Astrocyte of the cerebellum (primary cell): ENCODE measurements around the gene ABCA13.

Experiments used
- DNase-seq: peaks from one replicate; pipeline ENCODE4 v3.0.0-alpha.2; 2011; ENCODE audit warnings: low read depth
- H3K4me3 ChIP-seq: 2 replicates; pipeline ENCODE4 v1.5.1; 2011; ENCODE audit warnings: mild to moderate bottlenecking, low read depth, low read length, moderate library complexity
- CTCF ChIP-seq: IDR thresholded peaks from 2 replicates; pipeline ENCODE4 v1.5.1; 2012; ENCODE audit warnings: low read length, low read depth, moderate library complexity, mild to moderate bottlenecking; ENCODE audit errors: missing control alignments
- in situ Hi-C: cut with HindIII; loops from 2 replicates; pipeline ENCODE4 v1.10.0; 2017; ENCODE audit warnings: low sequenced_read_pairs

ABCA13 gene

DNA sequence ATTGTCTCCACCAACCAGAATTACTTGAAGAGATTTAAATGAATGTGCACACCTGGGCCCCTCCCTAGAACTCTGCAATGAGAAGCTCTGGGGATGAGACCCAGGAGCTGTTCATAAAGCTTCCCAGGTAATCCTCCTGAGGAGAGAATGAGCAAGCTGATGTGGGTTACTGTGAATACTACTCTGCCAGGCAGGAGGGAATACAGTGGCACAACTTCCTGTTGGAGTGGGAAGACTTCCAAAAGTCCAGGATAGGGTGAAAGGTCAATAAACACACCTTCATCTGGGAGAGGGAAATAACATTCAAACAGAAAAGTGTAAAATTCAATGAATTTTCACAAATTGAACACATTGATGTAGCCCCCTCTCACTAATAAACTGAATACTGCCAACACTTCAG is 351.4 kb downstream of the ABCA13 start:
- in situ Hi-C loops = no loop called here
- H3K4me3 ChIP-seq = no peak overlapping the region
- no peak for DNase-seq
- TF ChIP-seq CTCF = no peak

DNA sequence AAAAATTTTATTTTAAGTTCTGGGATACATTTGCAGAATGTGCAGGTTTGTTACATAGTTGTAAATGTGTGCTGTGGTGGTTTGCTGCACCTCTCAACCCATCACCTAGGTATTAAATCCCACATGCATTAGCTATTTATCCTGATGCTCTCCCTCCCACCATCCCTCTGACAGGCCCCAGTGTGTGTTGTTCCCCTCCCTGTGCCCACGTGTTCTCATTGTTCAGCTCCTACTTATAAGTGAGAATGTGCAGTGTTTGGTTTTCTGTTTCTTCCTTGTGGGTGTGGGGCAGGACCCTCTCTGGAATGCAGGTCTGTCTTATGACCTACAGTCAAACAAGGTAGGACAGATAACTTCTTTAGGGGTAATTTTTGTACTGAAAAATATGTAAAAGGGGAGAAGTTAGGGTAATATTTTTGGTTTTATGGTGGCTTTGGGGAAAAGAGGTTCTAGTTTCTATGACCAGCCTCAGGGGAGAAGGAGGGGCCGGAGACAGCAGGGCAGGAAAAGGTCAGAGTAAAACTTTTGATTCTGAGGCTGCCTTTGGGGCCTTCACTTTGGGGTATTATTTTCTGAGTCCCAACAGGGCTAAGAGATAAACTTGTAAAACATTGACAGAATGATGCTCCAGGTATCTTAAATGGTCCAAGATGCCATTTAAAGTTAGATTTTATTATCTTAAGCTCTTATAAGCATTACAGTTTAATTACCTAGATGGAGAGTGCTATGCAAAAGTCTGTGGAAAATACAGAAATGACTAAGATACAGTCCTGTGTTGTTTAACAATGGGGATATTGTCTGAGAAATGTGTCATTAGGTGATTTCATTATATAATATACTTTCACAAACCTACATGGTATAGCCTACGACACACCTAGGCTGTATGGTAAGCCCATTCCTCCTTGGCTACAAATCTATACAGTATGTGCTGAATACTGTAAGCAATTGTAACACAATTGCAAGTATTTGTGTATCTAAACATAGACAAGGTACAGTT is 354.8 kb downstream of the ABCA13 start:
- no peak overlapping the region for H3K4me3 ChIP-seq
- TF ChIP-seq CTCF = no peak
- in situ Hi-C loops = no loop called here
- DNase-seq = no peak

GRCh38 chr7:48528646-48529045 is 357.4 kb downstream of the ABCA13 start:
- no peak for DNase-seq
- H3K4me3 ChIP-seq = no peak overlapping the region
- in situ Hi-C loops = no loop called here
- TF ChIP-seq CTCF = no peak

DNA sequence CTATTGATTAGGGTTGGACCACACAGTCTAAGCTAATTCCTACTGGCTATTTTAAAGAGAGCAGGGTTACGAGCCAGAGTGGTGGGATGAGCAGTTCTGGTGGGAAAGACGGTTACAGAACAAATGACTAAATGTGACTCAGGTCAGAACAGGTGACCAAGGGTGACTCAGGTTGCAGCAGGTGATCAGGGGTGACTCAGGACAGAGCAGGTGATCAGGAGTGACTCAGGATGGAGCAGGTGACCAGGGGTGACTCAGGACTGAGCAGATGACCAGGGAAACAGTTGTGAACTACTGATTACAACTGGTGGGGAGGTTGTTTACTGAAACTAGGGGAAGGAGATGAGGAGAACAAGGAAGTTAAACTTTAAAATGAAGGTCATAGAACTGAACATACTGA is 366.3 kb downstream of the ABCA13 start:
- TF ChIP-seq CTCF = no peak
- no peak for DNase-seq
- in situ Hi-C loops = no loop called here
- no peak overlapping the region for H3K4me3 ChIP-seq

DNA sequence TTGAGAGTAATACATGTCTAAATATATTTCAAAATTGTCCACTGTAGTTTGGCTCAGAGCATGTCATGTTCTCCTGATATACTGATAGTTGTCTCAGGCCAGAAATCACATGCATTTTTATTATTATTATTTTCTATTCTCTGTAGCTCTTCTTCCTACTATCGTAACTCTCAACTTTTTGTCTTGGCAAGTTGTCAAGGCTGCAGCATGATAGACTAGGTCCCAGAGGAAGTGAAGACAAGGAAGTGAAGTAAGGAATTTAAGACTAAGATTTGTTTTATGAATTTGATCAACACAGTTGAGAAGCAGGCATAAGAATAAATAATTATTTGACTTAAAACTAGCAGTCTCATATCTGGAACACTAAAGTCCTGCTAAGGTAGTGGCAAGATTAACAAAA is 369.5 kb downstream of the ABCA13 start:
- in situ Hi-C loops = no loop called here
- no peak for DNase-seq
- no peak overlapping the region for H3K4me3 ChIP-seq
- no peak for TF ChIP-seq CTCF

DNA sequence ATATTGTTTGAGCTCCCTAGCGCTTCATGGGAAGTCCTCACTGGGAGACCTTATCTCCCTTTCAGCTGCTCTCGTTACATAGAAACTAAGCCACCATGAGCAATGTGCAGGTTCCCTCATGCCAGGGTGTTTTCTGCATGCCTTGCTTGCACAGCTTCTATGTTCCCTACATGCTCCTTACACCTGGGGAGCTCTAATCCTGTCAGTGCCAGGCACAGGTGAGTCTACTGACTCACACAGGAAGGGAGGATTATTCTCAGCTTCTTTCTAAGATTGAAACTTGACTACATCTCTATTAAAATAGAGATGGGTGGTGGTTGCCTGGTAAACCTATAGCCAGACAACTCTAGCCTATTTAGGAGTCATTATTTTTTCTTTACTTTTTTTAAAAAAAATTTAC is 377.4 kb downstream of the ABCA13 start:
- no peak for DNase-seq
- in situ Hi-C loops = no loop called here
- H3K4me3 ChIP-seq = no peak overlapping the region
- TF ChIP-seq CTCF = no peak
